NCI-H1105 treated with DMSO at 0.1 percent for 48 hours (cell line): ENCODE measurements around the gene MEAF6.
A peak's percentile ranks its signal among the peaks of the same experiment; 100 is the strongest.

Experiments used
- DNase-seq: peaks from one replicate; lab custom pipeline; 2025; lab: John Stamatoyannopoulos, UW

MEAF6 gene

GRCh38 chr1:37473431-37474045, 41.0 kb downstream of the MEAF6 start:
- peak; percentile 33 for DNase-seq

- DNase-seq, result no peak
Measured at GRCh38 chr1:37472994-37473393, 41.6 kb downstream of the MEAF6 start.

- no peak for DNase-seq
Measured at GRCh38 chr1:37472281-37472680, 42.3 kb downstream of the MEAF6 start.

- no peak for DNase-seq
Measured at GRCh38 chr1:37471345-37472231, 43.0 kb downstream of the MEAF6 start.

- DNase-seq, result no peak
Measured at GRCh38 chr1:37469386-37469785, 45.2 kb downstream of the MEAF6 start.

GRCh38 chr1:37468037-37468436, 46.5 kb downstream of the MEAF6 start:
- DNase-seq, result no peak

- no peak for DNase-seq
Measured at GRCh38 chr1:37465593-37466517, 48.7 kb downstream of the MEAF6 start.

- DNase-seq, result no peak
Measured at GRCh38 chr1:37464443-37464842, 50.1 kb downstream of the MEAF6 start.

- no peak for DNase-seq
Measured at GRCh38 chr1:37461698-37462436, 52.7 kb downstream of the MEAF6 start.

GRCh38 chr1:37458551-37458950, 56.0 kb downstream of the MEAF6 start:
- DNase-seq, result no peak

GRCh38 chr1:37456614-37457013, 58.0 kb downstream of the MEAF6 start:
- no peak for DNase-seq

GRCh38 chr1:37455516-37455915, 59.0 kb downstream of the MEAF6 start:
- DNase-seq, result no peak

- no peak for DNase-seq
Measured at GRCh38 chr1:37453647-37454046, 60.9 kb downstream of the MEAF6 start.

- no peak for DNase-seq
Measured at GRCh38 chr1:37452416-37452815, 62.1 kb downstream of the MEAF6 start.

GRCh38 chr1:37449936-37450335, 64.6 kb downstream of the MEAF6 start:
- DNase-seq, result no peak

GRCh38 chr1:37448691-37449417, 65.7 kb downstream of the MEAF6 start:
- peak; percentile 25 for DNase-seq

GRCh38 chr1:37448185-37448584, 66.4 kb downstream of the MEAF6 start:
- no peak for DNase-seq

- DNase-seq, result no peak
Measured at GRCh38 chr1:37446874-37447273, 67.7 kb downstream of the MEAF6 start.

- DNase-seq, result no peak
Measured at GRCh38 chr1:37442644-37443043, 71.9 kb downstream of the MEAF6 start.
